GM12878 (cell line): ENCODE data around the gene IRF2BPL. TPM values are rescaled to one million over a fixed set of nuclear protein-coding genes. Genes with fewer than 3 reads are reported as not detected.
A peak's percentile ranks its signal among the peaks of the same experiment; 100 is the strongest.

Experiments
- ATAC-seq: fragments of 200-7000 bp; cut with Tn5 transposase; 3 replicates; pipeline ENCODE4 v1.9.1; 2020; ENCODE audit warnings: mild to moderate bottlenecking, moderate library complexity
- BruUV-seq: library from RNA; stranded (reverse); fragments of 400-500 nt; replicated peaks from 2 replicates; lab custom pipeline; 2021; lab: Mats Ljungman, UMichigan
- CTCF ChIA-PET: fragments of 300-600 bp; sonication (Branson Sonifier 250); formaldehyde crosslinking; extraction: SDS; loops from one replicate; lab custom pipeline; 2021; ENCODE audit warnings: inconsistent platforms; lab: Yijun Ruan, JAX
- POLR2A ChIA-PET: fragments of 350-600 bp; formaldehyde crosslinking; extraction: SDS; loops from one replicate; lab custom pipeline; 2021; ENCODE audit warnings: inconsistent platforms; lab: Charles Lee
- RAD21 ChIA-PET: fragments of 300-600 bp; sonication (Branson Sonifier 250); formaldehyde crosslinking; loops from one replicate; lab custom pipeline; 2023; ENCODE audit warnings: antibody characterized with exemption; ENCODE audit not compliant: unreplicated experiment; lab: Charles Lee
- SMC1A ChIA-PET: fragments of 300-600 bp; sonication (Branson Sonifier 250); formaldehyde crosslinking; loops from one replicate; lab custom pipeline; 2023; ENCODE audit not compliant: unreplicated experiment, uncharacterized antibody; lab: Charles Lee
- DNase-seq: peaks from one replicate; pipeline ENCODE4 v3.0.0-alpha.2; 2011; ENCODE audit warnings: low read depth, low spot score
- FAIRE-seq: peaks from 3 replicates; lab custom pipeline; 2011; peaks lifted over from hg19 to GRCh38; lab: Jason Lieb, UNC
- H2AFZ ChIP-seq: 2 replicates; pipeline ENCODE4 v1.6.0; 2011; ENCODE audit warnings: low read depth, low read length, control low read depth; ENCODE audit not compliant: control insufficient read depth
- H3K27ac ChIP-seq: 2 replicates; pipeline ENCODE4 v1.5.1; 2011; ENCODE audit warnings: control low read depth; ENCODE audit not compliant: control insufficient read depth, insufficient read depth
- H3K27me3 ChIP-seq, 2 experiments: replicated peaks in 1 of 2; 2 replicates each; pipeline versions ENCODE4 v1.6.0 to v1.6.1; 2011; ENCODE audit warnings: low read length in 1 of 2; ENCODE audit not compliant: control insufficient read depth in 2 of 2, insufficient read depth in 2 of 2
- H3K36me3 ChIP-seq, 2 experiments: 2 replicates each; pipeline ENCODE4 v1.5.1; 2011; ENCODE audit warnings: low read length in 1 of 2; ENCODE audit not compliant: control insufficient read depth in 2 of 2, insufficient read depth in 2 of 2
- H3K4me1 ChIP-seq: 2 replicates; pipeline ENCODE4 v1.6.1; 2011; ENCODE audit warnings: mild to moderate bottlenecking, low read length, moderate library complexity, mixed read lengths; ENCODE audit not compliant: control insufficient read depth, insufficient read depth
- H3K4me2 ChIP-seq: 2 replicates; pipeline ENCODE4 v1.6.0; 2011; ENCODE audit warnings: control low read depth; ENCODE audit not compliant: control insufficient read depth, insufficient read depth
- H3K4me3 ChIP-seq: fragments of 200-600 bp; sonication (generic); 2 replicates; pipeline ENCODE4 v1.5.1; 2016
- H3K79me2 ChIP-seq: 2 replicates; pipeline ENCODE4 v1.6.0; 2011; ENCODE audit warnings: low read length; ENCODE audit not compliant: control insufficient read depth, insufficient read depth
- H3K9ac ChIP-seq: 2 replicates; pipeline ENCODE4 v1.8.0; 2011; ENCODE audit warnings: low read length, control low read depth, mixed read lengths; ENCODE audit not compliant: control insufficient read depth, insufficient read depth
- H3K9me3 ChIP-seq: replicated peaks from 3 replicates; pipeline ENCODE4 v1.5.1; 2011; ENCODE audit warnings: mild to moderate bottlenecking, low read length; ENCODE audit not compliant: control insufficient read depth, insufficient read depth
- H4K20me1 ChIP-seq: 2 replicates; pipeline ENCODE4 v1.6.0; 2011; ENCODE audit not compliant: control insufficient read depth, insufficient read depth
- BACH1 ChIP-seq: fragments of 450-650 bp; IDR thresholded peaks from 2 replicates; pipeline ENCODE4 v1.6.1; 2017; ENCODE audit warnings: mild to moderate bottlenecking, borderline replicate concordance
- CHD2 ChIP-seq: IDR thresholded peaks from 2 replicates; pipeline ENCODE4 v1.6.1; 2011; ENCODE audit warnings: low read depth, low read length, improper control_type of control experiment, borderline replicate concordance
- DPF2 ChIP-seq: fragments of 450-650 bp; IDR thresholded peaks from 2 replicates; pipeline ENCODE4 v1.6.1; 2017; ENCODE audit warnings: mild to moderate bottlenecking
- EZH2 ChIP-seq: IDR thresholded peaks from 2 replicates; pipeline ENCODE4 v1.6.1; 2012; ENCODE audit warnings: low read depth, mild to moderate bottlenecking, control low read depth, inconsistent platforms, low read length, borderline replicate concordance; ENCODE audit not compliant: control insufficient read depth
- FOS ChIP-seq: IDR thresholded peaks from 3 replicates; pipeline ENCODE4 v1.6.1; 2011; ENCODE audit warnings: borderline replicate concordance; ENCODE audit not compliant: insufficient read length; ENCODE audit errors: extremely low read depth
- HCFC1 ChIP-seq: fragments of 150-350 bp; IDR thresholded peaks from 2 replicates; pipeline ENCODE4 v1.6.1; 2014; ENCODE audit warnings: low read length
- JUND ChIP-seq: IDR thresholded peaks from 2 replicates; pipeline ENCODE4 v1.6.1; 2012; ENCODE audit warnings: low read depth, mild to moderate bottlenecking, low read length, improper control_type of control experiment, moderate library complexity
- KDM1A ChIP-seq: fragments of 200-600 bp; sonication (generic); IDR thresholded peaks from 2 replicates; pipeline ENCODE4 v1.6.1; 2016; ENCODE audit warnings: borderline replicate concordance
- MEF2B ChIP-seq: fragments of 450-650 bp; IDR thresholded peaks from 2 replicates; pipeline ENCODE4 v1.6.1; 2018; ENCODE audit warnings: mild to moderate bottlenecking, moderate library complexity; ENCODE audit not compliant: partially characterized antibody, poor library complexity, severe bottlenecking
- PAX5 ChIP-seq: IDR thresholded peaks from 2 replicates; pipeline ENCODE4 v1.6.1; 2011; ENCODE audit warnings: low read depth, low read length, borderline replicate concordance
- PKNOX1 ChIP-seq: fragments of 450-650 bp; IDR thresholded peaks from 2 replicates; pipeline ENCODE4 v1.6.1; 2016; ENCODE audit warnings: mild to moderate bottlenecking
- RCOR1 ChIP-seq: conservative IDR thresholded peaks from 2 replicates; pipeline ENCODE4 v1.6.1; 2012; ENCODE audit warnings: low read depth, low read length, improper control_type of control experiment
- SMAD1 ChIP-seq: fragments of 450-650 bp; IDR thresholded peaks from 2 replicates; pipeline ENCODE4 v1.6.1; 2018; ENCODE audit warnings: mild to moderate bottlenecking, low read depth; ENCODE audit not compliant: partially characterized antibody
- SMARCA5 ChIP-seq: fragments of 450-650 bp; IDR thresholded peaks from 2 replicates; pipeline ENCODE4 v1.6.1; 2017; ENCODE audit warnings: mild to moderate bottlenecking
- SREBF1 ChIP-seq: IDR thresholded peaks from 2 replicates; pipeline ENCODE4 v1.6.1; 2012; ENCODE audit warnings: mild to moderate bottlenecking, low read length
- YY1 ChIP-seq: IDR thresholded peaks from 2 replicates; pipeline ENCODE4 v1.6.1; 2011; ENCODE audit warnings: low read depth, mild to moderate bottlenecking, low read length
- ZBTB33 ChIP-seq: fragments of 450-650 bp; IDR thresholded peaks from 2 replicates; pipeline ENCODE4 v1.6.1; 2017; ENCODE audit warnings: mild to moderate bottlenecking
- ZNF207 ChIP-seq: fragments of 450-650 bp; IDR thresholded peaks from 2 replicates; pipeline ENCODE4 v1.6.1; 2014; ENCODE audit warnings: antibody characterized with exemption, mild to moderate bottlenecking, borderline replicate concordance
- ZNF274 ChIP-seq: IDR thresholded peaks from one replicate; pipeline ENCODE4 v1.8.0; 2011; ENCODE audit not compliant: insufficient read length, insufficient read depth
- WGBS: methylation state at CpG from one replicate; pipeline ENCODE4 v1.1.6; 2016; ENCODE audit warnings: low lambda C conversion rate; ENCODE audit not compliant: insufficient replicate concordance, insufficient coverage; ENCODE audit errors: missing lambda C conversion rate; 5-methylcytosine and 5-hydroxymethylcytosine counted together
- in situ Hi-C: fragments of 300-500 bp; cut with MboI; formaldehyde crosslinking; loops from 9 replicates; pipeline ENCODE4 v1.14.3; 2018; ENCODE audit warnings: mixed read lengths
- intact Hi-C: fragments of 100-400 bp; cut with micrococcal nuclease; formaldehyde crosslinking; loops from one replicate; pipeline ENCODE4 v1.14.2; 2022; ENCODE audit not compliant: unreplicated experiment
- polyA plus RNA-seq, 11 experiments: library from polyadenylated mRNA; depleted of rRNA in 4 of 11; unstranded in 6 of 11; stranded (reverse) in 5 of 11; fragments of >200 nt; fragmentation: Nextera tagmentation in 4 of 11; fragmentation: Illumina TruSeq in 1 of 11; extraction: Ambion mirVana in 4 of 11; extraction: Trizol in 1 of 11; gene quantifications; 1 replicate in 1 of 11; 2 replicates in 10 of 11; pipeline versions ENCODE4 v1.2.1 to v1.2.3, GENCODE V29; 2011 to 2016; ENCODE audit warnings: inconsistent platforms in 2 of 11, missing spikeins in 2 of 11, low read depth in 1 of 11
- total RNA-seq, 4 experiments: library from RNA; depleted of rRNA in 3 of 4; stranded (reverse); fragments of >200 nt in 3 of 4; fragmentation: Illumina TruSeq in 1 of 4; extraction: Trizol in 1 of 4; gene quantifications; 2 replicates each; pipeline versions ENCODE4 v1.2.1 to v1.2.3, GENCODE V29; 2013 to 2021
- TF ChIP-seq, protein P1 (sequence below): fragments of 450-650 bp; IDR thresholded peaks from 2 replicates; pipeline ENCODE4 v1.6.1; 2016; ENCODE audit warnings: mild to moderate bottlenecking

The IRF2BPL gene
- total and polyA plus RNA-seq, 10 of the 15 experiments (the other 5 are each of a cell fraction or from before 2014, with no cell fraction given): 1.2 to 34.5 (median 3.1) TPM

DNA sequence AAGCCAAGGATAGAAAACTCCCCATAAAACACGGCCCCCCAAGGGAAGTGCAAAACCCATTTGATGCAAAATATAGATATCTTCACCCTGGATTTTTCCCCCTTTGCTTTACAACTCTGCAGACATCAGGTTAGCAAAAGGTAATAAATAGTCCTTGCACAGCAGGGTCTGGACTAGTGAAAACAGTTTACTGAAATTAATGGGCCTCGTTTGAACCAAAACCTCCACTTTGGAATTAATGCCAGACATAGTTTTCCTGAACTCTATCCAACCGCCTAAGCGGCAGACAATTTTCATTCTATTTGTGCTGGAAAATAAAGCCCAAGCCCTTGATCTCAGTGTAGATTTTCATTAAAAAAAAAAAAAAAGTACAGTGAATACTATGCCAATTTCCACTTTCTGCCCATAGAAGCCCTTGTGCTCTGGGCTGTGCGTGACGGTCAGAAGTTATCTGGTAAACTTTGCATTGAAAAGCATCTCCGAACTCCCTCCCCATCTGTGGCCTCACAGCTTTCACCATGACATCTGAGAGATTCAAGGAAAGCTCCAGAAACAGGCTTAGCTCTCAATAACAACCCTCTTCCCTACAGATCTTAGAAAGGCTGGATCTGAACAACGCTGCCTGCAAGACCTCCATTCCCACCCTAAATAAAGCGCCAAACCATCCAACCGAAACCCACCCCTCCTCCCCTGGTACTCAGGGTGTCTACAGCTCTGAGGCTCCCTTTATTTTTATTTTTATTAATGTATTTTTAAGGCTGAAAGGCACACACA lies 11.0 kb upstream of the IRF2BPL start:
- DNase-seq (no peak), FAIRE-seq (no peak), ATAC-seq (peak; percentile 12)
- H3K9ac ChIP-seq: peak overlapping the region; percentile 73
- H3K27me3 ChIP-seq: no peaks in the 10 kb centered on the region
- H3K4me2 ChIP-seq: peak overlapping the region; percentile 95
- in situ Hi-C loops: loop anchor here (5.0 kb wide), 1 partner anchor 77 kb away; no protein-coding TSS in a partner anchor
- H3K9me3 ChIP-seq: no peaks in the 10 kb centered on the region
- peak overlapping the region; percentile 93 for H3K27ac ChIP-seq
- H3K4me3 ChIP-seq: peak overlapping the region; percentile 47
- H3K4me1 ChIP-seq: peaks cover 90% of the 10 kb centered on the region
- H4K20me1 ChIP-seq: no peaks in the 10 kb centered on the region
- ChIA-PET RAD21 (interaction anchor here (0.8 to 7.7 kb wide), 19 partner anchors 11 to 163 kb away, joined by 3 to 125 read pairs (median 6); partner anchors contain the start of gene IRF2BPL), SMC1A (interaction anchor here (1.0 to 8.4 kb wide), 16 partner anchors 8 to 126 kb away, joined by 3 to 172 read pairs (median 6); partner anchors contain the start of gene IRF2BPL), CTCF (interaction anchor here (0.6 to 8.9 kb wide), 19 partner anchors 11 to 126 kb away, joined by 3 to 72 read pairs (median 5); partner anchors contain the start of gene IRF2BPL), POLR2A (interaction anchor here (1.2 to 10.4 kb wide), 9 partner anchors 7 to 120 kb away, joined by 3 to 173 read pairs (median 7); partner anchors contain the start of gene IRF2BPL)
- H3K36me3 ChIP-seq: no peaks in the 10 kb centered on the region
- 41% methylated on average over 10 of the region's 10 CpGs for WGBS
- BruUV-seq: TSS peak; percentile 94
- H2AFZ ChIP-seq: peak overlapping the region; percentile 74
- intact Hi-C loops: loop anchor here (1.0 kb wide), 2 partner anchors 78 to 92 kb away; no protein-coding TSS in a partner anchor
- peaks cover 2% of the 10 kb centered on the region for H3K79me2 ChIP-seq
- TF ChIP-seq PAX5: peak; percentile 80; the same call in 1 of the 2 replicates
- no peak for TF ChIP-seq ZNF207
- no peak for TF ChIP-seq EZH2
- TF ChIP-seq SMARCA5: peak; percentile 10; the same call in 1 of the 2 replicates
- TF ChIP-seq KDM1A: no peak
- TF ChIP-seq ZNF274: no peak
- no peak; the same call in 1 of the 2 replicates for TF ChIP-seq PKNOX1
- TF ChIP-seq MEF2B: no peak
- no peak for TF ChIP-seq BACH1
- TF ChIP-seq ZBTB33: no peak
- TF ChIP-seq FOS: no peak
- TF ChIP-seq SREBF1: no peak
- no peak for TF ChIP-seq JUND
- TF ChIP-seq SMAD1: no peak
- TF ChIP-seq DPF2: peak; percentile 14; the same call in 1 of the 2 replicates
- TF ChIP-seq RCOR1: no peak
- TF ChIP-seq, protein P1, sequence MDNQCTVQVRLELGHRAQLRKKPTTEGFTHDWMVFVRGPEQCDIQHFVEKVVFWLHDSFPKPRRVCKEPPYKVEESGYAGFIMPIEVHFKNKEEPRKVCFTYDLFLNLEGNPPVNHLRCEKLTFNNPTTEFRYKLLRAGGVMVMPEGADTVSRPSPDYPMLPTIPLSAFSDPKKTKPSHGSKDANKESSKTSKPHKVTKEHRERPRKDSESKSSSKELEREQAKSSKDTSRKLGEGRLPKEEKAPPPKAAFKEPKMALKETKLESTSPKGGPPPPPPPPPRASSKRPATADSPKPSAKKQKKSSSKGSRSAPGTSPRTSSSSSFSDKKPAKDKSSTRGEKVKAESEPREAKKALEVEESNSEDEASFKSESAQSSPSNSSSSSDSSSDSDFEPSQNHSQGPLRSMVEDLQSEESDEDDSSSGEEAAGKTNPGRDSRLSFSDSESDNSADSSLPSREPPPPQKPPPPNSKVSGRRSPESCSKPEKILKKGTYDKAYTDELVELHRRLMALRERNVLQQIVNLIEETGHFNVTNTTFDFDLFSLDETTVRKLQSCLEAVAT: no peak
- TF ChIP-seq HCFC1: no peak
- no peak for TF ChIP-seq CHD2
- no peak for TF ChIP-seq YY1
